Left colon (tissue), 2 donors: ENCODE results near the gene NOL4L. TPM values are rescaled to one million over a fixed set of nuclear protein-coding genes. Genes with fewer than 3 reads are reported as not detected.

Experiments
- ATAC-seq: fragments of 200-7000 bp; cut with Tn5 transposase; one replicate; pipeline ENCODE4 v1.9.1; 2020; ENCODE audit warnings: mild to moderate bottlenecking, moderate library complexity
- DNase-seq, 2 donors: peaks; one replicate each; pipeline ENCODE4 v3.0.0-alpha.2; 2020
- intact Hi-C, 2 donors: fragments of 100-400 bp; cut with DNase I in 1 of 2; cut with micrococcal nuclease in 1 of 2; formaldehyde crosslinking; loops; one replicate each; pipeline versions ENCODE4 v1.11.2 to v1.14.0; 2022; cut with DNase I, micrococcal nuclease
- total RNA-seq, 2 donors: library from RNA; stranded (reverse); fragmentation: NEBNext Ultra II Directional; extraction: Animal tissue kit (Norgen Biotek cat#: 25700); gene quantifications; one replicate each; pipeline ENCODE4 v1.2.1, GENCODE V29; 2021
- donor health status: DM: no; HTN: no; CAD: no.
- donor health status: DM: yes; HTN: yes; CAD: no.

The NOL4L gene
- total RNA-seq, 2 donors from 2014 or later, result 55.2 to 61.0 TPM

GRCh38 chr20:32535953-32536823 is 48.9 kb downstream of the NOL4L start:
- ATAC-seq (peak; percentile 74), DNase-seq (peak; percentile 72 to 87)
- intact Hi-C loops, result no loop called here

DNA sequence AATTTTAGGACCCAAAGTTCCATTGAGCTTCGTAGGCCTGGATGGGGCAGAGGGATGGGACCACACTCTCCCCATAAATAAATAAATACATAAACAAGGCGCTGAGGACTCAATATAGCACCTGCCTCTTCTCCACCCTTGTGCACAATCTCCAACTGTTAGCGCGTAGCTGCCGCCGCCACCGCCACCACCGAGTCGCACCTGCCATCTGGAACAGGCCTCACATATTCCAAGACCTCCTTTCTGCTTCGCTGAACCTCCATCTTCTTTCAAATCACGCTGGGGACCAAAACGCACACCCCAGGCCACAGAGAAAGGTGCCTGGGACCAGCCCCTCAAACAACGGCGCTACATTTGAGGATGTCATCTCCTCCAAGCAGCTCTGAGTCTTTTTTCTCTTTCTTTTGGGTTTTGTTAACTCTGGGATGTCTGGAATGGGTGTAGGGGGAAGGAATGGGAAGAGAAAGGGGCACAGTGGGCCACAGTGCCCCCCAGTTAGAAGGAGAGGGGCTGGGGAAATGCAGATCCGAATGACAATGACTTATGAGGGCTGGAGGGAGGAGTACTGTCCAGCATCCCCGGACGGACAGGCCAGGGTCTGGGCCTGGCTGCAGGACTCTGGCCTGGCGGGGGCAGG is 49.7 kb downstream of the NOL4L start:
- intact Hi-C loops, result no loop called here
- no peak for ATAC-seq
- DNase-seq, result no peak

GRCh38 chr20:32534661-32535240 is 50.4 kb downstream of the NOL4L start:
- intact Hi-C loops, result no loop called here
- peak in 1 of 2 donors; percentile 47 for DNase-seq
- no peak for ATAC-seq

DNA sequence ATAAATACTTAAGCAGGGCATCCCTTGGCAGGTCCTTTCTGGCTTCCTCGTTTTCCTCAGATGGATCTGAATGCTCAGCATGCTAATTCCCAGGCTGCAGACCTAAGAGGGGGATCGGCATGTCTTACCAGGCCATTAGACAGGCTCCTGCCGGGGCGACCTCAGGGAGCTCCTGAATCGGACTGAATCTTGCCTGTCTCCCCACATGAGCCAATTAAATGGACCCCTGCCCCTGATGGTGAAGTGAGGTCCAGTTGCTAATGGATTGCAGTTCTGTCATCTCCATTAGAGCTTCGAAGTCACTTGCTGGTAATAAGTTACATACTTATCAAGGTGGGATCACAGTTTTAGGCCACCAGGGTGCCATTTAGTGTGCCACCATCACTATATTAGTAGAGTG is 51.4 kb downstream of the NOL4L start:
- intact Hi-C loops, result no loop called here
- ATAC-seq (no peak), DNase-seq (no peak)

- intact Hi-C loops, result no loop called here
- no peak for DNase-seq
- ATAC-seq, result no peak
These were observed 52.9 kb downstream of the NOL4L start for GRCh38 chr20:32532246-32532645.

- no peak for ATAC-seq
- intact Hi-C loops, result loop anchor here in 1 of 2 donors (5.0 kb wide), 1 partner anchor 123 kb away; no protein-coding TSS in a partner anchor
- no peak for DNase-seq
These were observed 56.0 kb downstream of the NOL4L start for GRCh38 chr20:32528905-32529670.

DNA sequence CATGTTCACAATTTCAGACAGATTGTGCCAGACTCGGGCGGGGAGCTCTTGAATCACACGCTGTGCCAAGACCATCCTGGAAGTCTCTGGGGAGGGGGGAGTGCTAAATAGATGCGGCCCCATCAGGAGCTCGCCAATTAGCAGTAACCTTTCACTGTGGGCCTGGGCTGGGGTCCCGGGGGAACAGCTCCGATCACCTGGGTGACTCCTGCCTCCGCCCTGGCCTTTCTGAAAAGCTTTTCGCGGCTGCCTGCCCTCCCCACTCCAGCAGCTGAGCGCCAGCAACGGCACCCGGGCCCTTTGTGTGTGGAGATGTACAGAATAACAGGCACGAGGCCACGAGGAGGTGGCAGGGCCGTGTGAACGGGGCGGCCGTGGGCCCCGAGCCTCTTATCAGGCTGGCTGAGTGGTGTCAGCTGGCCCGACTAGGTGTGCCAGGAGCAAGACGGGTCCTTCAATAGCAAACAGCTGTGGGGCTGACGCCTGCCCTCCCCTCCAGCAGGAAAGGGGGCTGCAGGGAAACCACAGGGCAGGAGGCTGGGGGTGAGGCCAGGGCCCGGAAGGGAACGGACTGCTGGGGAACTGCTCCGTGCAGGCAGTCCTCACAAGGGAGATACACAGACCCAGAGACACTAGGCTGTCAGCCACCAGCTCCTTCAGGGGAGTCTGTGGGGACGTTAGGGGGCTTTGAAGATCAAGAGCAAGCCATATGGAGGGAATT is 56.8 kb downstream of the NOL4L start:
- no peak for ATAC-seq
- intact Hi-C loops, result loop anchor here in 1 of 2 donors (5.0 kb wide), 1 partner anchor 124 kb away; no protein-coding TSS in a partner anchor
- no peak for DNase-seq

GRCh38 chr20:32527447-32528055 is 57.6 kb downstream of the NOL4L start:
- DNase-seq, result no peak
- ATAC-seq, result no peak

GRCh38 chr20:32527052-32527446 is 58.1 kb downstream of the NOL4L start:
- DNase-seq (no peak), ATAC-seq (no peak)
- intact Hi-C loops, result loop anchor here in 1 of 2 donors (5.0 kb wide), 1 partner anchor 125 kb away; no protein-coding TSS in a partner anchor

More at GRCh38 chr20:32527447-32528055, 57.6 kb downstream of the NOL4L start:
- intact Hi-C loops, result loop anchor here in 1 of 2 donors (5.0 kb wide), 1 partner anchor 125 kb away; no protein-coding TSS in a partner anchor

DNA sequence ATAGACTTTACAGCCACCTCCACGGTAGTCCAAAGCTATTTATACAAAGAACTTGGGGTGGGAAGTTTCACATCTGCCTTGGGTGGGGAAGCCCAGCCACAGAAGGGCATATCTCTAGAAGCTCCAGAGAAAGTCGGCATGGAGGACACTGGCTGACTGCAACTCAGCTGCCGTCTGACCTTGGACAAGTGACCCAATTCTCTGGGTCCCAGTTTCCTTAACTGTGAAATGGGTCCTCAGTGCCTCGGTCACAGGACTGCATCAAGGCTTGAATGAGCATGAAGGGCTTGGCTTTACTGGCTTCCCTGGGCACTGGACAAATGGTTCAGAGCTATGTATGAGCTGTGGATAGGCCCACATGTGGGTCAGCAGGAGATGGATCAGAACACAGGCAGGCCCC is 58.6 kb downstream of the NOL4L start:
- no peak for DNase-seq
- intact Hi-C loops, result loop anchor here in 1 of 2 donors (5.0 kb wide), 1 partner anchor 126 kb away; no protein-coding TSS in a partner anchor
- ATAC-seq, result no peak

- intact Hi-C loops, result loop anchor here in 1 of 2 donors (5.0 kb wide), 1 partner anchor 126 kb away; no protein-coding TSS in a partner anchor
- no peak for DNase-seq
- no peak for ATAC-seq
These were observed 59.0 kb downstream of the NOL4L start for GRCh38 chr20:32526125-32526524.

GRCh38 chr20:32524829-32525501 is 60.2 kb downstream of the NOL4L start:
- ATAC-seq (peak; percentile 22), DNase-seq (peak; percentile 61 to 69)

DNA sequence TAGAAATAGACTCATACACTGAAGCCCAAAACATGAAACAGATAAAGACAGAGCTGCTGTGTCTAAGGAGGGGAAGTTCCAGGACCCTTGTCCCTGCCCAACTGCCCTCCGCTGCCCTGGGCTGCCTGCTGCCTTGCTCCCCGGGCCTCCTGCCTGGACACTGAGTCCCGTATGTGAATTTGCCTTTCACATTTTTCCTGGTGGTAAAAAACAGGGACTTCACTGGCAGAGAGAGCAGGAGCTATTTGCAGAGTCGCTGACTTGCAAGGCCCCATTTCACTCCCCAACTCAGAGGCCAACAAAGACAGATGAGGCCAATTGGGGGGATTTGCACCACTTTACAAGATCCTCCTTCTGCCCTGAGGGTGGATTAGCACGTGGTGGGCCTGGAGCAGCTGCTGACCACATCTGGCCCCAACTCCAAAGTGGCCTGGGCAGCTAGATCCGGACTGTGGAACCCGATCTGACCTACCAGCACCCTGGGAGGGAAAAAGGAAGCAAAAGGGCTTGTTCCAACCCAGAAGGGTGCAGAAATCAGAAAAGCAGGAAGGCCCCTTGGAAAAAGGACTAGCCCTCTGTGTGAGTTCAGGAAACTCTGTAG is 61.4 kb downstream of the NOL4L start:
- intact Hi-C loops, result loop anchor here in 1 of 2 donors (5.0 kb wide), 1 partner anchor 129 kb away; no protein-coding TSS in a partner anchor
- ATAC-seq (no peak), DNase-seq (no peak)

More at GRCh38 chr20:32524829-32525501, 60.2 kb downstream of the NOL4L start:
- intact Hi-C loops, result loop anchor here (5.0 kb wide), 1 partner anchor 127 kb away; no protein-coding TSS in a partner anchor

DNA sequence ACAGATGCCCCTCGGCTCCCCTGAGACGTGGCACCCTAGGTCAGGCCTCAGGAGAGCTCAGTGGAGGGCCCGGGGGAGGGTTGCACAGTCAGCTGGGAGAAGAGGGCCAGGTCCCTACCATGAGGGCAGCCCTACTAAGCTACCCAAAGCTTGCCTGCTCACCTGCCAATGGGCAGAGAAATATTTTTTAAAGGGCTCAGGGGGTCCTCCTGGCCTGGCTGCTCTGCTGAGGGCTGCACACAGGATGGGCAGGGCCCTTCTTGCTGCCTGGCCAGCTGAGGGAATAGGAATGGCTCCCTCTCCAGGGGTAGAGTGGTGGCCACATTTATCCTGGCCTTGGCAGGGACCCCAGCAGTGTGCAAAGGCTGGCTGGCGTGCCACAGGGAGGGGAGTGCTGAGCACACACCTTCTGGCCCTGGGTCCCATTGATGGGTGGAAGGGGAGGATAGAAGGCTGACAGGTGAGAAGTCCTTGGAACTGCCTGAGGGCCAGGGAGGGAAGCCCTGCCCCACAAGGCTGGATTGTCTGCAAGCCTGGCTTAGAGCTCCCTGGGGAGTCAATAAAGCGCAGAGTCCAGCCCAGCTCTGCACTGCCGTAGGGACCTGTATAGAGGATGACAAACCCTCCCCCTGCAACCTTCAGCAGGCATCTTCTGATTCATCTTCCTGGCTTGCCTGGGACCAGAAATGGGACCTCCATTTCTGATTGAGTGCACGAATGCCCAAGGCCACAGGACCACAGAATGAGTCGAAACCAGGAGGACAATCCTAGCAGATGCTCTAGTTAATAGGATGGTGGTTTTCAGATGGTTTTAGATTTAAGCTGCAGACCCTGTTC is 62.1 kb downstream of the NOL4L start:
- no peak for DNase-seq

GRCh38 chr20:32522526-32522775 is 62.7 kb downstream of the NOL4L start:
- DNase-seq (no peak), ATAC-seq (no peak)
- intact Hi-C loops, result loop anchor here in 1 of 2 donors (5.0 kb wide), 1 partner anchor 130 kb away; no protein-coding TSS in a partner anchor

More for the DNA sequence above, 62.1 kb downstream of the NOL4L start:
- ATAC-seq, result no peak
- intact Hi-C loops, result loop anchor here in 1 of 2 donors (5.0 kb wide), 1 partner anchor 129 kb away; no protein-coding TSS in a partner anchor
